ENCODE data around the gene MOGAT2.
"Not testable (repeated sequence)": the region's sequence is repeated elsewhere in the genome, so short reads cannot be mapped to it uniquely, and the experiment has no call there.

The MOGAT2 gene

GRCh38 chr11:75719340-75720239, 2.0 kb downstream of the MOGAT2 start:
- DNase-seq (ENCODE audit: low read depth, low spot score): no peak

DNA sequence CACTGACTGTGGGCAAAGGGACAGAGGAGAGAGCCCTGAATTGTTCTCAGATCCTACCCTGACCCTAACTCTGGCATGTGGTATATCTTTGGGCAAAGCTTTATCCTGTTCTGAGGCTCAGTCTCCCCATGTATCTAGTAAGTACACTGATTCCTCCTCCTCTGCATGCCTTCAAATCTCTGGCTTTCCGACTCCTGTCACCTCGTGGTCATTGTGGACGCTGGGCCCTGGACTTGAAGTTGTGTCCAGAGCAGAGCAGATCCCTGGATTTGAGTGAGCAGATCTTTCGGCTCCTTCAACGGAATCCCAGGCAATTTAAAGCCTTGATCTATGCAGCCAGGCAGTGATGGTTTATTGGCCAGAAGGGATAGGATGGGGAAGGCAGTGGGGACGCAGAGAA, 3.0 kb downstream of the MOGAT2 start:
- DNase-seq (ENCODE audit: low read depth, low spot score): no peak

- DNase-seq (ENCODE audit: low read depth, low spot score): no peak
Observed at GRCh38 chr11:75721852-75722668, 4.4 kb downstream of the MOGAT2 start.

DNA sequence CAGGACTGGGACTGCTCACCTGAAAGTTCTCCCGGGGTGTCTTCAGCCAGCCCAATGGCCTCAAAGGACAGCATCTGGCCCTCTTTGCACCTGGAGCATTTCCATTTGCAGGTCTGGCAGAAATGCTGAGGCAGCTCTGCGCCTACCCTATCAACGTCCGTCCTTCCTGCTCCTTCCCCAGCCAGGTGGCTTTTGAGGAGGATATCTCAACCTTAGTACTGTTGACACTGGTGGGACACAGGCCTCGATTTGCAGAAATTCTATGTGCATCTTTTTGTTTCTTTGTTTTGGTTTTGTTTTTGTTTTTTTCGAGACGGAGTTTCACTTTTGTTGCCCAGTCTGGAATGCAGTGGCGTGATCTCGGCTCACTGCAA, 5.0 kb downstream of the MOGAT2 start:
- DNase-seq (ENCODE audit: low read depth, low spot score): no peak

DNA sequence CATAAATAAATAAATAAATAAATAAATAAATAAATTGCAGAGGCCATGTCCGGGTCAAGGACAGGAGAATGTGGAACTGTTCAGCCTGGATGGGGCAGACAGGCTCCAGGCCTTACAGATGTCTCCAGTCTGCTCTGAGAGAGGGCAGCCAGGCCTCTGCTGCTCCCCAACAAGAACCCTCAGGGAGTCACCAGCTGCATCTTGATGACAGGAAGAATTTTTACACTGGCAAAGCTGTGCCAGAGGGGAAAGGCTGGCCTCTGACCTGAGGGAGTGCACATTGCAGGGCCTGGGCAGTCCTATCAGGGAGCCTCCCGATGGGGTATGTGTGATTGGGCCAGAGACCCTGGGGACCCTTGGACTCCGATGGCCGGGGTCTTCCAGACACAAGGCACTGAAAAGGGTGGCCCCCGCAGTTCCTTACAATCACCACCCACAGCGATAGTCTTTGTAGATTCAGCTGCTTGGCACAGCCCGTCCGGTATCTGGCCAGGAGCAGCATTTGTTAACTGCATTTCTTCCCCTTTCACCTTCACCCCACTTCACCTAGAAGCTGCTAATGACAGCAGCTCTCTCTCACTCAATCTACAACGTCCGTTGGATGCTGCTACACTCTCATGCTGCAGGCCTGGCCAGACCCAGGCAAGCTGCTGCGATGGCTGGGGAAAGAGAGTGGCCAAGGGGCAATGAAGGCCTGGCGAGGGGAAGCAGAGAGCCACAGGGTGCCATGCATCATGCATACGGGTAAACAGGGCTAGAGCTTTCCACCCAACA, 8.1 kb downstream of the MOGAT2 start:
- DNase-seq (ENCODE audit: low read depth, low spot score): no peak

DNA sequence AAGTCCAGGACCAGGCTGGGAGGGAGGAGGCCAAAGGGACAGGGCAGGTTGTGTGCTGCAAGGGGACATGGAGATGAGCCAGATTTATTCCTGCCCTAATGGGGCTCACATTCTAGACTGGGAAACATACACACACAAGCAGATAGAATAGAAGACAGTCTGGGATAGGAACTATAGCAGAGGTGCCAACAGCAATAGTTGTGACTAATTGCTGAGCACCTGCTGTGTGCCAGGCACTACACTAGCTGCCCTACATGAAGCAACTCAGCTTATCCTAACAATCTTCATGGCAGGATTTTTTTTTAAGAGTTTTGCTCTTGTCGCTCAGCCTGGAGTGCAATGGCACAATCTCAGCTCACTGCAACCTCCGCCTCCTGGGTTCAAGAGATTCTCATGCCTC, 11.4 kb downstream of the MOGAT2 start:
- DNase-seq (ENCODE audit: low read depth, low spot score): no peak

- no peak for DNase-seq (ENCODE audit: low read depth, low spot score)
Observed at GRCh38 chr11:75731095-75731494, 13.5 kb downstream of the MOGAT2 start.

DNA sequence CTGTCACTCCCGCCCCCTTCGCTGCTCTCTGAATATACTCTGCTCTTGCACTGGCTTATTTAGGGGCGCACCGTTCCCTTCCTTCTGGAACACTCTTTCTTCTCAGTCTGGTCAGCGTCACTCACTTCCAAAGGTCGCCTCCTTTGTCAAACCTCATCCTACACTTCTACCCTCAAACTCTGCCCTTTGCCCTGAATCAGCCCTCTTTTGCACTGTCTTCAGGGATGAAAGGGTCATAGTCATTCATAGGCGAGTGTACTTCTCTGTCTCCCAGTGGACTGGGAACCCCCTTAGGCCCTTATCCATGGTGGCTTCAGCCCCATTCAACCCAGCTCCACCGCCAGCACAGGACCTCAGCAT, 15.4 kb downstream of the MOGAT2 start:
- DNase-seq (ENCODE audit: low read depth, low spot score): no peak

GRCh38 chr11:75733431-75734107, 15.9 kb downstream of the MOGAT2 start:
- DNase-seq (ENCODE audit: low read depth, low spot score): no peak

DNA sequence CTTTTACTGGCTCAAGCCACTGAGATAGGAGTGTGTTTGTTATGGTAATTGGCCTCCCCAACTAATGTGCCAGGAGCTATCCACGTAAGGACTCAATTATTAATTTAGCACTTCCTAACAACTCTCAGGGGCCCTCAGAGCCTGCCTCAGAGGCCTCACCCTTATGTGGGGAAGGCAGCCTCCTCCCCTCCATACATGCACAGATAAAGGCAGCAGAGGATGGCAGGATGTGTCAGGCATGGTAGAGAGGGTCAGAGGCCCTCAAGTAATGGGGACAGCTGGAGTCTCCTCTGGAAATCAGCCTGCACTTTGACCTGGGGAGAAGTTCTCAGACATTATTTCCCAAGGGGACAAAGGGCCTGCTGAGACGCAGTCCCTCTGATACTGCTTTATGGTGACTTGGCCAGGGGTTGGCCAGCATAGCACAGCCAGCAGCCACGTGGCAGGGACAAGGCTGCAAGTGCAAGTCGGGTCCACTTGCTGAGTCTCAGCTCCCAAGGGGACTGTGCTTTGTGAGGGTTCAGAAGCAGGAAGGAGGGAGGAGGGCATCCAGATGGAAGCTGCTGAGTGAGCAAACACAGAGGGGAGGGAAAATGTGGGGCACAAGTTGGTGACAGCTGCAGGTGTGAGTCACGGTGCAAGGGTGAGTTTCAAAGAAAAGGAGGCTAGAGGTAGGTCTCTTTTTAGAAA, 17.0 kb downstream of the MOGAT2 start:
- DNase-seq (ENCODE audit: low read depth, low spot score): no peak

- no peak for DNase-seq (ENCODE audit: low read depth, low spot score)
Observed at GRCh38 chr11:75735181-75735845, 17.7 kb downstream of the MOGAT2 start.

DNA sequence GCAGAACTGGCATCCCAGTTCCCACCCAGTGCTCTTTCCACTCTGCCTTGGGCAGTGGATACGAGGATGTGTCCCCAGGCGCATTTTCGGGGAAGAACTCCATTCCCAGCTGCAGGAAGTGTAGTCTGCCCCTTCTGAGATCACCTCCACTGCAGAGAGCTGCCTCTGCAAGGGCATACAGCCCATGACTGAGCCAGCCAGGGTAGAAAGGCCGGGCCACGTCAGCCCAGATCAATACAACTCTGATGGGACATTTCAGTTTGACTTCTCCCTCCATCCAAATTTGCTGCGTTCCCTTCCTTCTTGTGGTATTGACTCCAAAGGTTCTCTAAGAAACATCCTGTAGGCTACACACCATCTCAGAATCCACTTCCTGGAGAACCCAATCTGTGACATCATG, 19.7 kb downstream of the MOGAT2 start:
- DNase-seq (ENCODE audit: low read depth, low spot score): no peak

- no peak for DNase-seq (ENCODE audit: low read depth, low spot score)
Observed at GRCh38 chr11:75740681-75741080, 23.0 kb downstream of the MOGAT2 start.

- DNase-seq (ENCODE audit: low read depth, low spot score): not testable (repeated sequence)
Observed at GRCh38 chr11:75743159-75743558, 25.5 kb downstream of the MOGAT2 start.

DNA sequence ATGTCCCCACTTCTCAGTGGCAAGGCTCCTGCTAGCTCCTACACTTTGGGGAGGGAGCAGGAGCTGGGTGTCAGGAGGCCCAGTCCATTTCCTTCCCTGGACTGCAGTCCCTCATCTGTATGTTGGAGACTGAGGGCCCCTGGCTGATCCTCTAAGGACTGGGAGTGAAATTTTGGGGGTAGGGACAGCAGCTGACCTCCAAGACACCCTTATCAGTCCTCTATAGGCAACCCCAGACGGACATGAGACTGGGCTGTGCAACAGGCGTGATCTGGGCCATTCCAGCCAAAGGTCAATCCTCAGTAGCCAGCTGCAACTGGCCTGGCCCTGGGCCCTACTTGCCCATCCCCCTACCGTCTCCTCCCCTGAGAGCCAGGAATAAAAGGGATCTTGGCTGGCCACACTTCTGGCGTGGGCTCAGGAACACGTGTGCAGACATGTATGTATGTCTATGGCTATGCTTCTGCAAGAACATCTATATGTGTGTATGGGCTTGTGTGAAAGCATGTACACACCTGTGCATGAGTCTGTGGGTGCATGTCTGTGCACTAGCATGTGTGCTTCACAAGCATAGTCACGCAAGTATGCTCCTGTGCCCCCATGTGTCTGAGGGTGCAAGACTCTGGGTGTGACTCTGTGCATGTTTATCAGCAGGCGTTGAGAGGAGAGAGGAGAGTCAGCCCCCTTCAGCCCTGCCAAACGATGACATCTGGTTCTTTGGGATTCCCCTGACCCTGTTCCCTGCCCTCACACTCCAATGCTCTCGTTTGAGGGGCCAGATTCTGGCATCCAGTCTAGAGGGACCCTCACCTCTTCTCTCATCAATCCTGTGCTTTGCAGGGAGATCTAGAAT, 26.3 kb downstream of the MOGAT2 start:
- DNase-seq (ENCODE audit: low read depth, low spot score): no peak

GRCh38 chr11:75745807-75746206, 28.2 kb downstream of the MOGAT2 start:
- no peak for DNase-seq (ENCODE audit: low read depth, low spot score)

DNA sequence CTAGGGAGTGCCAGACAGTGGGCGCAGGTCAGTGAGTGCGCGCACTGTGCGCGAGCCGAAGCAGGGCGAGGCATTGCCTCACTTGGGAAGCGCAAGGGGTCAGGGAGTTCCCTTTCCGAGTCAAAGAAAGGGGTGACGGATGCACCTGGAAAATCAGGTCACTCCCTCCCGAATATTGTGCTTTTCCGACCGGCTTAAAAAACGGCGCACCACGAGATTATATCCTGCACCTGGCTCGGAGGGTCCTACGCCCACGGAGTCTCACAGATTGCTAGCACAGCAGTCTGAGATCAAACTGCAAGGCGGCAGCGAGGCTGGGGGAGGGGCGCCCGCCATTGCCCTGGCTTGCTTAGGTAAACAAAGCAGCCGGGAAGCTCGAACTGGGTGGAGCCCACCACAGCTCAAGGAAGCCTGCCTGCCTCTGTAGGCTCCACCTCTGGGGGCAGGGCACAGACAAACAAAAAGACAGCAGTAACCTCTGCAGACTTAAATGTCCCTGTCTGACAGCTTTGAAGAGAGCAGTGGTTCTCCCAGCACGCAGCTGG, 31.2 kb downstream of the MOGAT2 start:
- DNase-seq (ENCODE audit: low read depth, low spot score): not testable (repeated sequence)

DNA sequence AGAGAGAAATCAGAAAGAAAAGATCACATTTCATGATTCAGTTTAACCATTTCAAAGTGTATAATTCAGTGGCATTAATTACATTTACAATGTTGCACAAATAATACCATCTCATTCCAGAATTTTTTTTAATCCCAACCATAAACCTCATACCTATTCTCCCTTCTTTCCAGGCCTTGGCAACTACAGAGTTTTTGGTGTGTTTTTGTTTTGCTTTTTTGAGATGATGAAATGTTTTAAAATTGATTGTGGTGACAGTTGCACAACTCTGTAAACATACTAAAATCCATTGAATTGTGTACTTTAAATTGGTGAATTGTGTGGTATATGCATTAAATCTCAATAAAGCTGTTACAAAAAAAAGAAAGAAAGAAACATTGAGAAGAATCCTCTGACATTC, 37.3 kb downstream of the MOGAT2 start:
- DNase-seq (ENCODE audit: low read depth, low spot score): not testable (repeated sequence)

GRCh38 chr11:75757651-75758050, 40.0 kb downstream of the MOGAT2 start:
- no peak for DNase-seq (ENCODE audit: low read depth, low spot score)

Measured in activated CD4-positive, CD25-positive, alpha-beta regulatory T cell treated with anti-CD3 and anti-CD28 coated beads, Interleukin-2, amount 50 U/mL, for 16 hours (primary cell).